Measurements from ENCODE around the gene COX14. TPM values are rescaled to one million over a fixed set of nuclear protein-coding genes. Genes with fewer than 3 reads are reported as not detected.
A peak's percentile ranks its signal among the peaks of the same experiment; 100 is the strongest.

COX14 gene
- polyA plus RNA-seq, 3 donors, result 63.8 to 257 (median 231) TPM

DNA sequence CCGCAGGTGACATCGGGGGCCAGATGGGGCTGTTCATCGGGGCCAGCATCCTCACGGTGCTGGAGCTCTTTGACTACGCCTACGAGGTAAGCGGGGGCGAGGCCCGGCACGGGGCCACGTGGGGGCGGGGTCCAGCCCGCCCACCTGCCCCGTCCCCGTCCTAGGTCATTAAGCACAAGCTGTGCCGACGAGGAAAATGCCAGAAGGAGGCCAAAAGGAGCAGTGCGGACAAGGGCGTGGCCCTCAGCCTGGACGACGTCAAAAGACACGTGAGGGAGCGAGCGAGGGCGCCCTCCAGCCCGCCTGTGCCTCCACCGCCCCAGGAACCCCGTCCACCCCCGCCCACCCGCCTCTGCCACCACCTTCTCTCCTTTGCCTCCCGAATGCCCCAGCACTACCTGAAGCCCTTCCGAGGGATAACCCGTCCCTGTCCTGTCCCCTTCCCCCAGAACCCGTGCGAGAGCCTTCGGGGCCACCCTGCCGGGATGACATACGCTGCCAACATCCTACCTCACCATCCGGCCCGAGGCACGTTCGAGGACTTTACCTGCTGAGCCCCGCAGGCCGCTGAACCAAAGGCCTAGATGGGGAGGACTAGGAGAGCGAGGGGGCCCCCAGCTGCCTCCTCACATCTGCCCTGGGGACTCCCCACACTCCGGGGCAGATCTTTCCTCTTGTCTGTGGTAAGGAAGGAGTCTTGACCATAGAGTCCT lies 30.8 kb upstream of the COX14 start:
- H3K27me3 ChIP-seq (ENCODE audit: control insufficient read depth in 2 of 2, insufficient read depth in 2 of 2, low read length in 2 of 2), result no peaks in the 10 kb centered on the region
- Mint-ChIP-seq H3K4me1 (peaks cover 8% of the 10 kb centered on the region), H3K36me3 (no peaks in the 10 kb centered on the region), H3K27me3 (ENCODE audit: low read depth in 3 of 3) (peaks cover 8 to 13% (median 11%) of the 10 kb centered on the region in 3 donors), H3K4me3 (peak overlapping the region in 1 of 2 donors; percentile 45), H3K27ac (peak overlapping the region in 1 of 7 donors; percentile 10), H3K9me3 (peaks cover 0 to 3% (median 0%) of the 10 kb centered on the region in 7 donors)
- TF ChIP-seq, protein P1, sequence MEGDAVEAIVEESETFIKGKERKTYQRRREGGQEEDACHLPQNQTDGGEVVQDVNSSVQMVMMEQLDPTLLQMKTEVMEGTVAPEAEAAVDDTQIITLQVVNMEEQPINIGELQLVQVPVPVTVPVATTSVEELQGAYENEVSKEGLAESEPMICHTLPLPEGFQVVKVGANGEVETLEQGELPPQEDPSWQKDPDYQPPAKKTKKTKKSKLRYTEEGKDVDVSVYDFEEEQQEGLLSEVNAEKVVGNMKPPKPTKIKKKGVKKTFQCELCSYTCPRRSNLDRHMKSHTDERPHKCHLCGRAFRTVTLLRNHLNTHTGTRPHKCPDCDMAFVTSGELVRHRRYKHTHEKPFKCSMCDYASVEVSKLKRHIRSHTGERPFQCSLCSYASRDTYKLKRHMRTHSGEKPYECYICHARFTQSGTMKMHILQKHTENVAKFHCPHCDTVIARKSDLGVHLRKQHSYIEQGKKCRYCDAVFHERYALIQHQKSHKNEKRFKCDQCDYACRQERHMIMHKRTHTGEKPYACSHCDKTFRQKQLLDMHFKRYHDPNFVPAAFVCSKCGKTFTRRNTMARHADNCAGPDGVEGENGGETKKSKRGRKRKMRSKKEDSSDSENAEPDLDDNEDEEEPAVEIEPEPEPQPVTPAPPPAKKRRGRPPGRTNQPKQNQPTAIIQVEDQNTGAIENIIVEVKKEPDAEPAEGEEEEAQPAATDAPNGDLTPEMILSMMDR (IDR thresholded peaks at IDR 0.05), result no peak
- no peak overlapping the region for H2AFZ ChIP-seq (ENCODE audit: insufficient read depth, low read depth, low read length, poor library complexity, severe bottlenecking)
- H3K79me2 ChIP-seq (ENCODE audit: insufficient read depth, low read length), result peaks cover 13% of the 10 kb centered on the region
- 58% methylated on average over 36 of the region's 46 CpGs for WGBS (ENCODE audit: insufficient coverage)
- H3K4me1 ChIP-seq (ENCODE audit: control insufficient read depth in 1 of 2, insufficient read depth in 2 of 2, low read length in 2 of 2), result peaks cover 11 to 14% of the 10 kb centered on the region in 2 donors
- no peak overlapping the region for H3K4me3 ChIP-seq (replicated peaks in 1 of 3; ENCODE audit: low read depth in 2 of 3, low read length in 3 of 3)
- no peak overlapping the region for H3K9ac ChIP-seq (ENCODE audit: insufficient read depth, low read length, poor library complexity, severe bottlenecking)
- DNase-seq, result no peak
- H3K27ac ChIP-seq (ENCODE audit: low read depth in 1 of 2, low read length in 2 of 2), result no peak overlapping the region
- intact Hi-C loops (cut with micrococcal nuclease), result no loop called here
- no peak overlapping the region for H3K4me2 ChIP-seq (replicated peaks; ENCODE audit: extremely low read depth, low read length, poor library complexity, severe bottlenecking)
- H4K20me1 ChIP-seq (ENCODE audit: insufficient read depth, low read length), result no peaks in the 10 kb centered on the region
- H3K36me3 ChIP-seq (replicated peaks in 1 of 2; ENCODE audit: control insufficient read depth in 1 of 2, insufficient read depth in 2 of 2, low read length in 2 of 2), result no peaks in the 10 kb centered on the region
- H3K9me3 ChIP-seq (replicated peaks in 1 of 2; ENCODE audit: control insufficient read depth in 1 of 2, insufficient read depth in 1 of 2, low read length in 2 of 2), result no peaks in the 10 kb centered on the region

- H3K4me2 ChIP-seq (replicated peaks; ENCODE audit: extremely low read depth, low read length, poor library complexity, severe bottlenecking), result no peak overlapping the region
- Mint-ChIP-seq H3K4me1 (peaks cover 12% of the 10 kb centered on the region), H3K4me3 (no peak overlapping the region), H3K36me3 (peaks cover 12 to 13% of the 10 kb centered on the region in 2 donors), H3K27ac (peak overlapping the region in 1 of 7 donors; percentile 2), H3K27me3 (ENCODE audit: low read depth in 3 of 3) (peaks cover 7 to 12% (median 12%) of the 10 kb centered on the region in 3 donors), H3K9me3 (peaks cover 0 to 3% (median 0%) of the 10 kb centered on the region in 7 donors)
- peaks cover 13% of the 10 kb centered on the region for H3K79me2 ChIP-seq (ENCODE audit: insufficient read depth, low read length)
- H3K4me1 ChIP-seq (ENCODE audit: control insufficient read depth in 1 of 2, insufficient read depth in 2 of 2, low read length in 2 of 2), result peaks cover 11 to 14% of the 10 kb centered on the region in 2 donors
- WGBS (ENCODE audit: insufficient coverage), result 100% methylated on average over 1 of the region's 7 CpGs
- H3K9ac ChIP-seq (ENCODE audit: insufficient read depth, low read length, poor library complexity, severe bottlenecking), result no peak overlapping the region
- peaks cover 9 to 13% of the 10 kb centered on the region in 2 donors for H3K36me3 ChIP-seq (replicated peaks in 1 of 2; ENCODE audit: control insufficient read depth in 1 of 2, insufficient read depth in 2 of 2, low read length in 2 of 2)
- intact Hi-C loops (cut with micrococcal nuclease), result no loop called here
- H3K4me3 ChIP-seq (replicated peaks in 1 of 3; ENCODE audit: low read depth in 2 of 3, low read length in 3 of 3), result no peak overlapping the region
- TF ChIP-seq, protein P1 (IDR thresholded peaks at IDR 0.05), result no peak
- H3K27ac ChIP-seq (ENCODE audit: low read depth in 1 of 2, low read length in 2 of 2), result no peak overlapping the region
- H4K20me1 ChIP-seq (ENCODE audit: insufficient read depth, low read length), result no peaks in the 10 kb centered on the region
- H2AFZ ChIP-seq (ENCODE audit: insufficient read depth, low read depth, low read length, poor library complexity, severe bottlenecking), result no peak overlapping the region
- no peaks in the 10 kb centered on the region for H3K27me3 ChIP-seq (ENCODE audit: control insufficient read depth in 2 of 2, insufficient read depth in 2 of 2, low read length in 2 of 2)
- no peak for DNase-seq
- no peaks in the 10 kb centered on the region for H3K9me3 ChIP-seq (replicated peaks in 1 of 2; ENCODE audit: control insufficient read depth in 1 of 2, insufficient read depth in 1 of 2, low read length in 2 of 2)
Observed at GRCh38 chr12:50082644-50083043, 29.4 kb upstream of the COX14 start.
